Right lung (tissue), 5 donors: ENCODE results near the gene LRRFIP1. TPM values are rescaled to one million over a fixed set of nuclear protein-coding genes. Genes with fewer than 3 reads are reported as not detected.

Experiments
- DNase-seq, 2 donors: peaks; one replicate each; pipeline ENCODE4 v3.0.0-alpha.2; 2013
- polyA plus RNA-seq, 5 donors: library from polyadenylated mRNA; unstranded; fragments of 120-200 nt; gene quantifications; one replicate each; pipeline versions ENCODE4 v1.2.1 to v1.2.3, GENCODE V29; 2013; ENCODE audit warnings: inconsistent platforms in 1 of 5, low replicate concordance in 1 of 5; ENCODE audit not compliant: insufficient read length in 5 of 5, insufficient read depth in 1 of 5

The LRRFIP1 gene
- polyA plus RNA-seq, 5 donors, result 88.5 to 129 (median 119) TPM

- DNase-seq, result no peak
Measured at GRCh38 chr2:237722616-237723015, 95.2 kb downstream of the LRRFIP1 start.

- no peak for DNase-seq
Measured at GRCh38 chr2:237723023-237723422, 95.6 kb downstream of the LRRFIP1 start.

GRCh38 chr2:237723602-237724001 is 96.2 kb downstream of the LRRFIP1 start:
- DNase-seq, result no peak

- no peak for DNase-seq
Measured at GRCh38 chr2:237724811-237725478, 97.6 kb downstream of the LRRFIP1 start.

GRCh38 chr2:237725661-237726060 is 98.3 kb downstream of the LRRFIP1 start:
- DNase-seq, result no peak

GRCh38 chr2:237726401-237726830 is 99.0 kb downstream of the LRRFIP1 start:
- DNase-seq, result peak; percentile 77 to 78

- no peak for DNase-seq
Measured at GRCh38 chr2:237727363-237727762, 100.0 kb downstream of the LRRFIP1 start.

- DNase-seq, result no peak
Measured at GRCh38 chr2:237729681-237730475, 102.5 kb downstream of the LRRFIP1 start.

GRCh38 chr2:237731663-237732062 is 104.3 kb downstream of the LRRFIP1 start:
- no peak for DNase-seq

- no peak for DNase-seq
Measured at GRCh38 chr2:237732070-237732469, 104.7 kb downstream of the LRRFIP1 start.

GRCh38 chr2:237732790-237733381 is 105.5 kb downstream of the LRRFIP1 start:
- DNase-seq, result no peak

- no peak for DNase-seq
Measured at GRCh38 chr2:237733677-237734300, 106.4 kb downstream of the LRRFIP1 start.

- no peak for DNase-seq
Measured at GRCh38 chr2:237734905-237735623, 107.7 kb downstream of the LRRFIP1 start.

GRCh38 chr2:237735798-237736197 is 108.4 kb downstream of the LRRFIP1 start:
- DNase-seq, result no peak

GRCh38 chr2:237736783-237737182 is 109.4 kb downstream of the LRRFIP1 start:
- DNase-seq, result no peak

- DNase-seq, result no peak
Measured at GRCh38 chr2:237737196-237737865, 109.9 kb downstream of the LRRFIP1 start.

GRCh38 chr2:237738255-237738654 is 110.9 kb downstream of the LRRFIP1 start:
- no peak for DNase-seq

- DNase-seq, result no peak
Measured at GRCh38 chr2:237739101-237739500, 111.7 kb downstream of the LRRFIP1 start.

GRCh38 chr2:237742191-237742590 is 114.8 kb downstream of the LRRFIP1 start:
- DNase-seq, result no peak

- no peak for DNase-seq
Measured at GRCh38 chr2:237742614-237743013, 115.2 kb downstream of the LRRFIP1 start.

- no peak for DNase-seq
Measured at GRCh38 chr2:237743024-237743423, 115.6 kb downstream of the LRRFIP1 start.
